Gastrocnemius medialis (tissue), 4 donors: ENCODE data around the gene ADIG.

Experiments used
- CTCF ChIP-seq, 5 experiments: fragments of 450-650 bp in 3 of 5; fragments of 200-600 bp in 2 of 5; sonication (generic) in 2 of 5; IDR thresholded peaks in 4 of 5; conservative IDR thresholded peaks in 1 of 5; 1 replicate in 4 of 5; 2 replicates in 1 of 5; pipeline ENCODE4 v1.5.1; 2016 to 2019; ENCODE audit warnings: antibody characterized with exemption in 5 of 5, mild to moderate bottlenecking in 3 of 5, moderate library complexity in 3 of 5
- POLR2A ChIP-seq, 2 donors: fragments of 450-650 bp; IDR thresholded peaks; one replicate each; pipeline ENCODE4 v1.6.1; 2017; ENCODE audit warnings: antibody characterized with exemption in 2 of 2, mild to moderate bottlenecking in 2 of 2, moderate library complexity in 2 of 2

- TF ChIP-seq CTCF (IDR thresholded peaks at IDR 0.05 in 4 of 5, conservative IDR thresholded peaks at IDR 0.05 in 1 of 5) (no peak), POLR2A (IDR thresholded peaks at IDR 0.05) (no peak)
Measured at GRCh38 chr20:38569747-38570525, 11.1 kb upstream of the ADIG start.
